HEK293T (cell line): Measurements from ENCODE around the gene ARID2.

Source experiments
- CTCF ChIA-PET: fragments of 350-600 bp; formaldehyde crosslinking; extraction: SDS; loops from one replicate; lab custom pipeline; 2021; ENCODE audit warnings: antibody characterized with exemption, inconsistent platforms; lab: Yijun Ruan, JAX
- POLR2A ChIA-PET: fragments of 350-600 bp; formaldehyde crosslinking; extraction: SDS; loops from one replicate; lab custom pipeline; 2020; ENCODE audit warnings: antibody characterized with exemption, inconsistent platforms; lab: Yijun Ruan, JAX
- DNase-seq: peaks from one replicate; pipeline ENCODE4 v3.0.0; 2012; ENCODE audit warnings: mixed read lengths; ENCODE audit errors: extremely low spot score
- ARNT ChIP-seq: fragments of 450-650 bp; IDR thresholded peaks from 2 replicates; pipeline ENCODE4 v1.6.1; 2017; ENCODE audit warnings: mild to moderate bottlenecking
- BHLHE40 ChIP-seq: fragments of 450-650 bp; IDR thresholded peaks from 2 replicates; pipeline ENCODE4 v1.6.1; 2016; ENCODE audit warnings: mild to moderate bottlenecking, moderate library complexity, borderline replicate concordance
- CTBP1 ChIP-seq: fragments of 450-650 bp; IDR thresholded peaks from 2 replicates; pipeline ENCODE4 v1.6.1; 2016; ENCODE audit warnings: borderline replicate concordance
- FOXA1 ChIP-seq: fragments of 450-650 bp; IDR thresholded peaks from 2 replicates; pipeline ENCODE4 v1.6.1; 2016; ENCODE audit warnings: mild to moderate bottlenecking
- FOXK2 ChIP-seq: fragments of 450-650 bp; IDR thresholded peaks from 2 replicates; pipeline ENCODE4 v1.6.1; 2016; ENCODE audit warnings: mild to moderate bottlenecking
- FOXM1 ChIP-seq: fragments of 450-650 bp; IDR thresholded peaks from 2 replicates; pipeline ENCODE4 v1.6.1; 2017; ENCODE audit warnings: mild to moderate bottlenecking, borderline replicate concordance
- HDGF ChIP-seq: fragments of 450-650 bp; IDR thresholded peaks from 2 replicates; pipeline ENCODE4 v1.6.1; 2017; ENCODE audit warnings: antibody characterized with exemption, borderline replicate concordance
- L3MBTL2 ChIP-seq: fragments of 450-650 bp; conservative IDR thresholded peaks from 2 replicates; pipeline ENCODE4 v1.6.1; 2016; ENCODE audit warnings: mild to moderate bottlenecking
- LEF1 ChIP-seq: fragments of 450-650 bp; IDR thresholded peaks from 2 replicates; pipeline ENCODE4 v1.6.1; 2017; ENCODE audit warnings: mild to moderate bottlenecking, borderline replicate concordance
- NFRKB ChIP-seq: fragments of 450-650 bp; IDR thresholded peaks from 2 replicates; pipeline ENCODE4 v1.6.1; 2016; ENCODE audit warnings: mild to moderate bottlenecking, moderate library complexity
- PKNOX1 ChIP-seq: fragments of 450-650 bp; IDR thresholded peaks from 2 replicates; pipeline ENCODE4 v1.6.1; 2016
- SP1 ChIP-seq: fragments of 450-650 bp; IDR thresholded peaks from 2 replicates; pipeline ENCODE4 v1.6.1; 2017
- SUZ12 ChIP-seq: fragments of 450-650 bp; IDR thresholded peaks from 2 replicates; pipeline ENCODE4 v1.6.1; 2016; ENCODE audit warnings: mild to moderate bottlenecking
- TARDBP ChIP-seq: fragments of 450-650 bp; IDR thresholded peaks from 2 replicates; pipeline ENCODE4 v1.6.1; 2016

ARID2 gene

GRCh38 chr12:45934956-45935355 lies 205.4 kb downstream of the ARID2 start:
- ChIA-PET CTCF (no interaction called here), POLR2A (no interaction called here)
- no peak for TF ChIP-seq BHLHE40
- no peak for TF ChIP-seq ARNT
- no peak for TF ChIP-seq SUZ12
- no peak for TF ChIP-seq PKNOX1

GRCh38 chr12:45938566-45938965 lies 209.1 kb downstream of the ARID2 start:
- ChIA-PET POLR2A (no interaction called here), CTCF (no interaction called here)
- TF ChIP-seq SUZ12 (no peak), FOXM1 (no peak), PKNOX1 (no peak), FOXK2 (no peak), CTBP1 (no peak), BHLHE40 (no peak), LEF1 (no peak), FOXA1 (no peak)
- DNase-seq: no peak

More at GRCh38 chr12:45934956-45935355, 205.4 kb downstream of the ARID2 start:
- no peak for DNase-seq

GRCh38 chr12:45939759-45940158 lies 210.3 kb downstream of the ARID2 start:
- CTCF ChIA-PET: no interaction called here
- POLR2A ChIA-PET: interaction anchor here (0.6 kb wide), 1 partner anchor 674 kb away, joined by 4 read pairs; no protein-coding TSS in a partner anchor

GRCh38 chr12:45944771-45945170 lies 215.3 kb downstream of the ARID2 start:
- ChIA-PET POLR2A (no interaction called here), CTCF (no interaction called here)
- no peak for TF ChIP-seq SP1
- no peak for TF ChIP-seq HDGF
- no peak for TF ChIP-seq ARNT
- no peak for TF ChIP-seq FOXM1
- no peak for TF ChIP-seq FOXA1
- no peak for TF ChIP-seq SUZ12
- no peak for TF ChIP-seq CTBP1
- no peak for TF ChIP-seq BHLHE40
- no peak for TF ChIP-seq TARDBP
- no peak for DNase-seq

More at GRCh38 chr12:45939759-45940158, 210.3 kb downstream of the ARID2 start:
- TF ChIP-seq FOXK2 (no peak), FOXA1 (no peak)
- no peak for DNase-seq

- ChIA-PET POLR2A (interaction anchor here (0.7 kb wide), 1 partner anchor 36 kb away, joined by 3 read pairs; no protein-coding TSS in a partner anchor), CTCF (interaction anchor here (0.8 kb wide), 1 partner anchor 402 kb away, joined by 4 read pairs; no protein-coding TSS in a partner anchor)
- TF ChIP-seq NFRKB (no peak), BHLHE40 (no peak), L3MBTL2 (no peak), SP1 (no peak), FOXM1 (no peak)
- DNase-seq: no peak
Measured at GRCh38 chr12:45946435-45946834, 216.9 kb downstream of the ARID2 start.

GRCh38 chr12:45948546-45948945 lies 219.0 kb downstream of the ARID2 start:
- TF ChIP-seq SUZ12 (no peak), SP1 (no peak), ARNT (no peak)
- POLR2A ChIA-PET: no interaction called here
- DNase-seq: no peak
- CTCF ChIA-PET: interaction anchor here (0.6 kb wide), 1 partner anchor 15 kb away, joined by 3 read pairs; no protein-coding TSS in a partner anchor
